GM12872 (cell line): Measurements from ENCODE around the gene DIDO1.

Source experiments
- TF ChIP-seq, protein P1 (sequence below): IDR thresholded peaks from 3 replicates; pipeline ENCODE4 v1.5.1; 2011; ENCODE audit warnings: low read depth, mild to moderate bottlenecking, low read length, moderate library complexity; ENCODE audit not compliant: insufficient read depth

Gene DIDO1

DNA sequence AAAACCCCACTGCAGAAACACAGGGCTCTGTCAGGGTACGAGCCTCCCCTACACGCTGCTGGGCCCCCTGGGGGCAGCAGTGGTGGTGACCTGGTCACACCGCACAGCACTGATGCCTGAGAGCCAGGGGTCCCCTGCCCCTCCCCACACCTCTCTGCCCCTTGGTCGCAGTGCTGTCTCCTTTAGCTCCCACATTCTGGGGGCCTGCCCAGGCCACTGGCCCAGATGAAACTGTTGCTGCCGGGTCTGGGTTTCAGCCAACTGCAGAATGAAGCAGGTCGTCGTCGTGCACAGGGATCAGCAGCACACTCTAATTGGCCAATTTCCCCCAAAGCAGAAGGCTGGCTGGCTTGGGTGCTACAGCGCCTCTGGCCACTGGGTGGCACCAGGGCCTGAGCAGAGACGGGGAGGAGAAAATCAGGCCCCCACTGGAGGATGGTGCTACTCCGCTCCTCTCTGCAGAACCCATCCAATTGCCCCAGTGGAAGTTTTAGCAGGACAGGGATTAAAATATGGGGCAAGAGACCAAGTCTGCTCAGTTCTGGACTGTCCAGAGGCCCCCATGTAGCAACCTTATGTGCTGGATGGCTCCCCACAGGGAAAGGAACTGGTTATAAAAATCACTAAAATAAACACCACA is 26.1 kb downstream of the DIDO1 start:
- TF ChIP-seq, protein P1, sequence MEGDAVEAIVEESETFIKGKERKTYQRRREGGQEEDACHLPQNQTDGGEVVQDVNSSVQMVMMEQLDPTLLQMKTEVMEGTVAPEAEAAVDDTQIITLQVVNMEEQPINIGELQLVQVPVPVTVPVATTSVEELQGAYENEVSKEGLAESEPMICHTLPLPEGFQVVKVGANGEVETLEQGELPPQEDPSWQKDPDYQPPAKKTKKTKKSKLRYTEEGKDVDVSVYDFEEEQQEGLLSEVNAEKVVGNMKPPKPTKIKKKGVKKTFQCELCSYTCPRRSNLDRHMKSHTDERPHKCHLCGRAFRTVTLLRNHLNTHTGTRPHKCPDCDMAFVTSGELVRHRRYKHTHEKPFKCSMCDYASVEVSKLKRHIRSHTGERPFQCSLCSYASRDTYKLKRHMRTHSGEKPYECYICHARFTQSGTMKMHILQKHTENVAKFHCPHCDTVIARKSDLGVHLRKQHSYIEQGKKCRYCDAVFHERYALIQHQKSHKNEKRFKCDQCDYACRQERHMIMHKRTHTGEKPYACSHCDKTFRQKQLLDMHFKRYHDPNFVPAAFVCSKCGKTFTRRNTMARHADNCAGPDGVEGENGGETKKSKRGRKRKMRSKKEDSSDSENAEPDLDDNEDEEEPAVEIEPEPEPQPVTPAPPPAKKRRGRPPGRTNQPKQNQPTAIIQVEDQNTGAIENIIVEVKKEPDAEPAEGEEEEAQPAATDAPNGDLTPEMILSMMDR, result peak; percentile 97

- TF ChIP-seq, protein P1, result peak; percentile 24; the same call in 1 of the 3 replicates
Observed at GRCh38 chr20:62899633-62900051, 26.7 kb downstream of the DIDO1 start.

DNA sequence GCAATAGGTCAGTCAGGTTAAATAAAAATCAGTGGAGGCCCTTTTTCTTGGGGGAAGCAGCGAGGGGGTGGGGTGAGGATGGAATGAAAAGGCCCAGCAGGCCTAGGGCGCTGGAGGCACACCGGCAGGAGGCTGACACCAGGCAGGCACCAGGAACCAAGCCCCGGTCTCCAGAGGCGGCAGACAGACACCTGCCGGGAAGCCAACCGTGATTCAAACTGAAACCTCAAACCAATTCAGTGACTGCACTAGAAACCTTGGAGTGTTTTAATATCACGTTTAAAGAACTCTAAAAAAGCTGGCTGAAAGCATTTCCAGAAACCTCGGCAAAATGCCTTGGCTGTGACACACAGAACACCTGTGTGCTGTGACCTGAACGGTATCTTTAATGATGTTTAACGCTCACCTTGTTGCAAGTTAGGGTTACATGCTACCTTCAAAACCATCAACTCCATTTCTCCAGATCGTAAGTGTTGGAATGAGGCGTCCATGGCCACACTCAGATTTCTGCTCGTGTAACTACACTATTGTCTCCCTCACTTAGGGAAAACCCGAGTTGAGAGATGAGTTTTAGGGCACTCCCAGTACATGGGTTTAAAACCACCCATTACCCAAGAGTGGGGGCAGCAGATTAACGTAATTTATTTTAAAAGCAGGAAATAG is 27.2 kb downstream of the DIDO1 start:
- TF ChIP-seq, protein P1, result no peak

GRCh38 chr20:62898093-62898964 is 28.0 kb downstream of the DIDO1 start:
- TF ChIP-seq, protein P1, result no peak

GRCh38 chr20:62897666-62898065 is 28.6 kb downstream of the DIDO1 start:
- TF ChIP-seq, protein P1, result no peak

- TF ChIP-seq, protein P1, result no peak
Observed at GRCh38 chr20:62896526-62896925, 29.8 kb downstream of the DIDO1 start.

GRCh38 chr20:62895539-62895938 is 30.8 kb downstream of the DIDO1 start:
- TF ChIP-seq, protein P1, result no peak
